HG02943 (cell line): ENCODE results near the gene ZSCAN25.
"Not testable (repeated sequence)": the region's sequence is repeated elsewhere in the genome, so short reads cannot be mapped to it uniquely, and the experiment has no call there.

Experiments used
- ATAC-seq: cut with Tn5 transposase; IDR thresholded peaks from one replicate; pipeline ENCODE4 v1.9.1; 2021; ENCODE audit warnings: mild to moderate bottlenecking, low read depth, moderate library complexity; ENCODE audit not compliant: unreplicated experiment

Gene ZSCAN25

GRCh38 chr7:99643464-99643863, 26.7 kb downstream of the ZSCAN25 start:
- no peak for ATAC-seq

GRCh38 chr7:99644431-99644830, 27.7 kb downstream of the ZSCAN25 start:
- no peak for ATAC-seq

DNA sequence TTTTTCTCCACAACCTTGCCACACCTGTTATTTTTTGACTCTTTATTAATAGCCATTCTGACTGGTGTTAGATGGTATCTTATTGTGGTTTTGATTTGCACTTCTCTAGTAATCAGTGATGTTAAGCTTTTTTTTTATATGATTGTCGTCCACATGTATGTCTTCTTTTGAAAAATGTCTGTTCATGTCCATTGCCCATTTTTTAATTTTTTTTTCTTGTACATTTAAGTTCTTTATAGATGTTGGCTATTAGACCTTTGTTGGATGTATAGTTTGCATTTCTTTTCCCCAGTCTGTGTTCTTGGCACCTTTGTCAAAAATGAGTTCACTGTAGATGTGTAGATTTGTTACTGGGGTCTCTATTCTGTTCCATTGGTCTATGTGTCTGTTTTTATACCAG, 28.8 kb downstream of the ZSCAN25 start:
- ATAC-seq: no peak

- no peak for ATAC-seq
These were observed 32.1 kb downstream of the ZSCAN25 start for GRCh38 chr7:99648843-99649242.

DNA sequence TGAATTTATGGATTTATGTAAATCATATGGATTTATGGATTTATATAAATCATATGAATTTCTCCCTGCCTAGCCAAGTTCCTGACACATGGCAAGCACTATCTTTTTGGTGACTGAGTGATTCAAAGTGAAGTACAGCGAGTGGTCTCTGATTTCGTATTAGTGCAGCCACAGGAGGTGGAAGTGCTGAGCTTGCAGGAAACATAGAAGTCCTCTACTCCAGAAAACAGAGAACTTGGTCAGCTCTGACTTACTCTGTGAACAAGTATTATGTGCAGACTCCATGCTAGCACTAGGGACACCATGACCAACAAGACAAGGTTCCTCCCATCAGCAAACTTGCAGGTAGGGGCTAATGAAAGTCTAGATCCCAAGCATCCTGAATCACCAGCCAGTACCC, 34.5 kb downstream of the ZSCAN25 start:
- no peak for ATAC-seq

DNA sequence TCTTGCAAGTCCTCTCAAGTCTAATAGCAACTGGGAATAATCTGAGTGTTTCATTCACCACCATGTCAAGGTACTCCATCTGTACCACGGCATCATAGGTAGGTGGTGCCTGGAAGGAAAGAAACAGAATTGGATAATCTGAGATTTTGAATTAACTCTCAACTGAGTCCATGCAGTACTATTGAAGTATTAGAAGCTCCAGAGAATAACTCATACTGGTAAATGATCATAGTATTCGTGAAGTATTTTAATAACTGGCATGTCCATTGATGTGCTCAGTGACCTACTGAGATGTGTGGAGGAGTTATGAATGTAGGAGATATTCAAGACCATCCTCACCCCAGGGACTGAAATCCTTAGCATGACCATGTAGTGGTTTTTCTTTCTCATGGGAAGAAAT, 35.9 kb downstream of the ZSCAN25 start:
- no peak for ATAC-seq

GRCh38 chr7:99653269-99653668, 36.5 kb downstream of the ZSCAN25 start:
- ATAC-seq: not testable (repeated sequence)

- ATAC-seq: no peak
These were observed 37.0 kb downstream of the ZSCAN25 start for GRCh38 chr7:99653754-99654153.

DNA sequence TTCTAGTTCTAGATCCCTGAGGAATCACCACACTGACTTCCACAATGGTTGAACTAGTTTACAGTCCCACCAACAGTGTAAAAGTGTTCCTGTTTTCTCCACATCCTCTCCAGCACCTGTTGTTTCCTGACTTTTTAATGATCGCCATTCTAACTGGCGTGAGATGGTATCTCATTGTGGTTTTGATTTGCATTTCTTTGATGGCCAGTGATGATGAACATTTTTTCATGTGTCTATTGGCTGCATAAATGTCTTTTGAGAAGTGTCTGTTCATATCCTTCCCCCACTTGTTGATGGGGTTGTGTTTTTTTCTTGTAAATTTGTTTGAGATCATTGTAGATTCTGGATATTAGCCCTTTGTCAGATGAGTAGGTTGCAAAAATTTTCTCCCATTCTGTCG, 37.9 kb downstream of the ZSCAN25 start:
- ATAC-seq: not testable (repeated sequence)

GRCh38 chr7:99657879-99658278, 41.1 kb downstream of the ZSCAN25 start:
- not testable (repeated sequence) for ATAC-seq

GRCh38 chr7:99665312-99666012, 48.7 kb downstream of the ZSCAN25 start:
- ATAC-seq: no peak

- no peak for ATAC-seq
These were observed 49.3 kb downstream of the ZSCAN25 start for GRCh38 chr7:99666013-99666395.

- no peak for ATAC-seq
These were observed 50.4 kb downstream of the ZSCAN25 start for GRCh38 chr7:99667179-99667578.

DNA sequence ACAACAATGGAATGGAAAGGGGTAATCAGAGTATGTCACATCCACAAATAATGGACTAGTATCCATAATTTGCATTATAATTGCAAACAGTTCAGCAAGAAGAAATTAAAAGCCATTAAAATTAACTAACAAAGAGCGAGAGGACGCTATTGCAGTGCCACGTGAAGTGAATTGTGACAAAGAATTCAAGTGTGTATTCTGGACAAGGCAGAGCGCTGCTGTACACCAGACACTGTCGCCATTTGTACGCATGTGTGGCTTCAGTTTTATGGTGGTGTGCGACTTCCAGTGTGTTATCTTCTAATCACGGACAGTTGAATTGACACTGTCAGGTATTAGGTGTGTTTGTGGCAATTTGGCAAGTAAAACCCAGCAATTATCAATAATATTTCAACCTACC, 51.8 kb downstream of the ZSCAN25 start:
- no peak for ATAC-seq

DNA sequence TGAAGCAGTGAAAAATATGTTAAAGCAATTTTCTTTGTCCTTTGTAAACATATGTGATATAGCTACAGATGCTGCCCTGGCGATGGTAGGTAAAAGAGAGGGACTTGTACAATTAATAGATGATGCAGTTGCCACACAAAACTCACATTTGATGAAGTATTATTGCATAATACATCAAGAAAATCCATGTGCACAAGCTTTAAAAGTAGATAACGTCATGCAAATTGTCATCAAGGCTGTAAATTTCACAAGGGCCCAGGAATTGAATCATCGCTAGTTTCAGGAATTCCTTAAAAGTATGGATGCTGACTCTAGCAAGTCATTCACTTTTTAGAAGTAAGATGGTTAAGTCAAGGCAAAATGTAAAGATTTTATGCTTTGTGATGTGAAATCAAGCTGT, 53.0 kb downstream of the ZSCAN25 start:
- no peak for ATAC-seq

GRCh38 chr7:99672573-99672972, 55.8 kb downstream of the ZSCAN25 start:
- no peak for ATAC-seq

GRCh38 chr7:99674995-99675742, 58.4 kb downstream of the ZSCAN25 start:
- no peak for ATAC-seq

DNA sequence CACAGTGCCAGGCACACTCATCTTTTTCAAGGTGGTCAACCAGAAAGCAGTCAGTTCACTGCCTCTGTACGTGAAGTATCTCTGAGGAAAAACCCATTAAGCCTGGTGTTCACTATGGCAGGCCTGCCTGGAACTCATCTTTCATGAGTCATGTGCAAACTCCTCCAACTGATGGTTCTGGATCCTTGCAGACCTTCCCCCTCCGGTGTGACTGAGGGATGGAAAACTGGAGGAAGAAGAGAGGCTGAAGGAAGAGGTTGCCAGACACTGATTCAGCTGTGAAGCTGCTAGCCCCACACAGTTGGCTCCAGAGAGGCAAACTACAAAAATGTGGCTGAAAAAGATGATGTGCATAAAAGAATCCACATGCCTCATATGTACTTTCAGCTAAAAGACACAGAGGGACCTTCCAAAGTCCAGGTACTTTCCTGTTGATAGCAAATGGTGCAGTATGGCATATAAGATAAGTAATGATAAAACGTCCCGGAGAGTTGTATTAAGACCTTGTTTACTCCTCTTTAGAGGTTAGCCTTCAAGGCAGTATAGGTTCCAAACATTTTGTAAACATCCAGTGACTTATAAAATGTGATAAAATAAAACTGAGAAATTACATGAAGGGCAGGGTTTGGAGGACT, 60.4 kb downstream of the ZSCAN25 start:
- ATAC-seq: no peak

DNA sequence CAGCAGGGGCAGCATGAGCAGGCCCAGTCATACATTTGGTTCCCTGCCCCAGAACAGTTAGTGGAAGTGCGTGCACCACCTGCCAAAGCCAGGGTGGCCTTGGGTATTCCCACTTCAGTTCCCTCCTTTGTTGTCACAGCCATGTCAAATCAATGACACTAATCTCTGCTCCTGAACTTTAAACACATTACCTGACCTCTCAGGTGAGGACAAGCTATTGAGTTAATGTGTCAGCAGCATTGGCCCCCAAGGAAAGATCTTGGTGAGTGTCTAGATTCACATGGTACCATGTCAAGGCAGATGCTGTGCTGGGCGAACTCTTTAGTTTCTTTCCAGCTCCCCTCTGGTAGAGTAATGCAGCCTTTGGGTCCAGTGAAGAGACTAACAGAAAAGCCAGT, 60.9 kb downstream of the ZSCAN25 start:
- no peak for ATAC-seq

DNA sequence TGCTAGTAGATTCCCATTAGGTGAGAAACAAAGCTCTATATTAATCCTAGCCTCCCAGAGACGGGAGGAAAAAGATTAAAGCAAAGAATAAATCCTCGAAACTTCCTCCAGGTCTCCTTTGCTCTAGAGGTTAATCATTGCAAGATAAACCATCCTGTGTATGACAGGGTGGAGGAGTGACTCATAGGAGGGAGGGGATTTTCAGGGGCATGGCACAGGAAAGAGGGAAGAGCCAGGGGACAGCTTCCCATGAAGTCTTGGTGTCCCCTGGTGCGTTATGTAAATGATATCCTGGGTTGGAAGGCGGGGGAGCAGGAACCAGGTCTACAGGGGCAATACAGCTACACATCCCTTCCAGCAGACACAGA, 62.3 kb downstream of the ZSCAN25 start:
- no peak for ATAC-seq

DNA sequence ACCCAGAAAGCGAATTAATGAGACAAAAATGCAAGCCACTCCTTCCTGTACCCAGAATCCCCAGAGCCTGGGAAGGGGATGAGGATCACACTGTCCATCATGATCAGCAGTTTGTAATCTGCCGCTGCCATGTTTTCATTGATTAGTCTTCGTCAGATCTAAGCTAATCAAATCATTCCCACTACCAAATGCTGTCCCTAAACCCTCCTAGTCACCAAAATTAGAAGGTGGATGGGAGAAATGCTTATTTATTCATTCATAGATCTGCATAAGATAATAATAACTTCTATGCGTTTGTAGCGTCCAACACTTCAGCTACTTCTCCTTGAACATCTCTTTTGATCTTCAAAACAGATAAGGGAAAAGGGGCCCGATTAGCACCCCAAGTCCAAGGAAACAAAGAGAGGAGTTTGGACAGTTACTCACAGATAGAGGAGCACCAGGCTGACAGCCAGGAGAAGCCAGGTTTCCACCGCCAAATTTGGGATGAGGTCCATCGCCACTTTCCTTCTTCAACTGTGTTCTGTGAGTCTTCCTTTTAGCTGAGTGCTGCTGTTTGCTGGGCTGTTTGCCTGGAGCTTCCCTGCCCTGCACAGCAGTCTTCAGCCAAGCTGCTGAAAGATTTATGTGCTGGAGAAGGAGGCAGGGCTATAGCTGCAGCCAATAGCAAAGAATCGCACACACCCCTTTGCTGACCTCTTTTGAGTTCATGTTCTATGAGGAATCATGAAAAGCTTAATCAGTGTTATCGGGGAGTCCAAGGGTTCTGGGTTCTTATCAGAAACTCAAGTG, 62.9 kb downstream of the ZSCAN25 start, which contains the start of gene CYP3A5:
Gene CYP3A5 (minus strand): TSS at position 597 of the 792 bp plus-strand sequence. CDS start 100 bp downstream, at position 497.
- no peak for ATAC-seq
